H1 (cell line): Measurements from ENCODE around the gene FSD1L. TPM values are rescaled to one million over a fixed set of nuclear protein-coding genes. Genes with fewer than 3 reads are reported as not detected.

Experiments
- CTCF ChIA-PET: fragments of 300-600 bp; sonication (Branson Sonifier 250); formaldehyde crosslinking; loops from one replicate; lab custom pipeline; 2021; ENCODE audit not compliant: partially characterized antibody; lab: Charles Lee
- POLR2A ChIA-PET: fragments of 300-600 bp; sonication (Branson Sonifier 250); formaldehyde crosslinking; loops from one replicate; lab custom pipeline; 2021; ENCODE audit warnings: inconsistent platforms; ENCODE audit not compliant: partially characterized antibody; lab: Charles Lee
- DNase-seq, 2 experiments: peaks; one replicate each; pipeline versions ENCODE4 v3.0.0 to v3.0.0-alpha.2; 2010 to 2022; ENCODE audit warnings: low spot score in 2 of 2, low read depth in 1 of 2, mixed read lengths in 1 of 2
- FAIRE-seq: peaks from 2 replicates; lab custom pipeline; 2011; peaks lifted over from hg19 to GRCh38; lab: Jason Lieb, UNC
- H2AFZ ChIP-seq: 2 replicates; pipeline ENCODE4 v1.8.1; 2012; ENCODE audit warnings: low read length, inconsistent platforms
- H2AK5ac ChIP-seq: 2 replicates; pipeline ENCODE4 v1.6.1; 2013; ENCODE audit warnings: low read depth, low read length
- H2BK120ac ChIP-seq: replicated peaks from 2 replicates; pipeline ENCODE3; 2013; ENCODE audit warnings: low read depth, low read length, inconsistent platforms
- H2BK12ac ChIP-seq: 2 replicates; pipeline ENCODE4 v1.6.1; 2013; ENCODE audit warnings: low read depth, low read length
- H2BK15ac ChIP-seq: 2 replicates; pipeline ENCODE4 v1.6.1; 2013; ENCODE audit warnings: low read length
- H2BK20ac ChIP-seq: 2 replicates; pipeline ENCODE4 v1.6.1; 2013; ENCODE audit warnings: low read length
- H2BK5ac ChIP-seq: 2 replicates; pipeline ENCODE4 v1.6.1; 2013; ENCODE audit warnings: low read depth, low read length
- H3K14ac ChIP-seq: 2 replicates; pipeline ENCODE4 v1.6.1; 2013; ENCODE audit warnings: inconsistent platforms; ENCODE audit not compliant: insufficient read length
- H3K18ac ChIP-seq: 2 replicates; pipeline ENCODE4 v1.6.1; 2013; ENCODE audit warnings: low read length; ENCODE audit errors: extremely low read depth
- H3K23ac ChIP-seq: 2 replicates; pipeline ENCODE4 v1.6.1; 2013; ENCODE audit warnings: inconsistent platforms; ENCODE audit not compliant: insufficient read length
- H3K23me2 ChIP-seq: 2 replicates; pipeline ENCODE4 v1.6.1; 2013; ENCODE audit warnings: low read depth, low read length
- H3K27ac ChIP-seq: 2 replicates; pipeline ENCODE4 v1.6.1; 2011; ENCODE audit warnings: low read depth, low read length, inconsistent platforms
- H3K27me3 ChIP-seq, 4 experiments: replicated peaks in 1 of 4; 1 replicate in 1 of 4; 2 replicates in 3 of 4; pipeline versions ENCODE4 v1.6.1 to v1.8.1; 2011 to 2013; ENCODE audit warnings: low read length in 3 of 4, mild to moderate bottlenecking in 3 of 4, inconsistent platforms in 2 of 4, mixed read lengths in 2 of 4, moderate library complexity in 1 of 4; ENCODE audit not compliant: control insufficient read depth in 3 of 4, insufficient read depth in 3 of 4; ENCODE audit errors: extremely low read depth in 1 of 4
- H3K36me3 ChIP-seq, 4 experiments: 2 replicates each; pipeline versions ENCODE4 v1.6.1 to v1.8.1; 2011 to 2013; ENCODE audit warnings: mild to moderate bottlenecking in 4 of 4, low read length in 3 of 4, moderate library complexity in 2 of 4, control low read depth in 1 of 4, inconsistent platforms in 1 of 4; ENCODE audit not compliant: insufficient read depth in 4 of 4, control insufficient read depth in 2 of 4
- H3K4ac ChIP-seq: replicated peaks from 2 replicates; pipeline ENCODE3; 2013; ENCODE audit warnings: low read length, low read depth, mixed read lengths, inconsistent platforms; ENCODE audit not compliant: insufficient read length
- H3K4me1 ChIP-seq, 4 experiments: replicated peaks in 1 of 4; 1 replicate in 1 of 4; 2 replicates in 3 of 4; pipeline versions ENCODE4 v1.6.1 to v1.8.1; 2011 to 2013; ENCODE audit warnings: low read length in 3 of 4, inconsistent platforms in 2 of 4, mixed read lengths in 1 of 4; ENCODE audit not compliant: insufficient read depth in 4 of 4, control insufficient read depth in 3 of 4
- H3K4me2 ChIP-seq, 2 experiments: 2 replicates each; pipeline versions ENCODE4 v1.6.1 to v1.8.1; 2011 to 2013; ENCODE audit warnings: low read depth in 2 of 2, low read length in 2 of 2, control low read depth in 1 of 2, inconsistent platforms in 1 of 2, mild to moderate bottlenecking in 1 of 2; ENCODE audit not compliant: insufficient read depth in 1 of 2
- H3K4me3 ChIP-seq, 4 experiments: fragments of 200-600, 300-600 bp in 1 of 4; sonication (generic), shearing (Covaris generic), sonication (Bioruptor Twin) in 1 of 4; 2 replicates each; pipeline versions ENCODE4 v1.5.1 to v1.8.1; 2011 to 2016; ENCODE audit warnings: low read length in 4 of 4, low read depth in 3 of 4, control low read depth in 2 of 4, inconsistent platforms in 2 of 4, mild to moderate bottlenecking in 2 of 4, mixed read lengths in 1 of 4, moderate library complexity in 1 of 4; ENCODE audit not compliant: insufficient read depth in 2 of 4; ENCODE audit errors: extremely low read depth in 1 of 4
- H3K56ac ChIP-seq: replicated peaks from 2 replicates; pipeline ENCODE3; 2013; ENCODE audit warnings: low read depth, mild to moderate bottlenecking, mixed read lengths, low read length, inconsistent platforms; ENCODE audit not compliant: insufficient read length
- H3K79me1 ChIP-seq: 2 replicates; pipeline ENCODE4 v1.6.1; 2013; ENCODE audit warnings: low read depth, low read length, control low read depth
- H3K79me2 ChIP-seq, 2 experiments: 2 replicates each; pipeline versions ENCODE4 v1.6.1 to v1.8.1; 2012 to 2013; ENCODE audit warnings: low read length in 2 of 2, mild to moderate bottlenecking in 2 of 2, inconsistent platforms in 1 of 2; ENCODE audit not compliant: insufficient read depth in 2 of 2, control insufficient read depth in 1 of 2
- H3K9ac ChIP-seq, 4 experiments: replicated peaks in 1 of 4; 1 replicate in 1 of 4; 2 replicates in 3 of 4; pipeline versions ENCODE4 v1.6.1 to v1.8.1; 2011 to 2013; ENCODE audit warnings: low read depth in 3 of 4, low read length in 3 of 4, control low read depth in 2 of 4, mild to moderate bottlenecking in 2 of 4, moderate library complexity in 2 of 4, inconsistent platforms in 1 of 4; ENCODE audit errors: extremely low read depth in 1 of 4
- H3K9me3 ChIP-seq, 2 experiments: 2 replicates each; pipeline versions ENCODE4 v1.6.1 to v1.8.1; 2012 to 2013; ENCODE audit warnings: mild to moderate bottlenecking in 2 of 2, moderate library complexity in 2 of 2, control low read depth in 1 of 2, inconsistent platforms in 1 of 2, low read depth in 1 of 2, low read length in 1 of 2, mixed read lengths in 1 of 2; ENCODE audit not compliant: insufficient read depth in 2 of 2
- H4K20me1 ChIP-seq, 2 experiments: replicated peaks in 1 of 2; 2 replicates each; pipeline versions ENCODE3 to v1.8.1; 2011 to 2013; ENCODE audit warnings: inconsistent platforms in 2 of 2, low read length in 2 of 2, mild to moderate bottlenecking in 1 of 2; ENCODE audit not compliant: insufficient read depth in 2 of 2, control insufficient read depth in 1 of 2
- H4K5ac ChIP-seq: 2 replicates; pipeline ENCODE4 v1.6.1; 2013; ENCODE audit warnings: low read length, low read depth, mixed read lengths, inconsistent platforms; ENCODE audit not compliant: insufficient read length
- H4K8ac ChIP-seq: 2 replicates; pipeline ENCODE4 v1.8.0; 2013; ENCODE audit warnings: mild to moderate bottlenecking, moderate library complexity, low read length, inconsistent platforms; ENCODE audit not compliant: insufficient read depth; ENCODE audit errors: extremely low read depth
- H4K91ac ChIP-seq: replicated peaks from 2 replicates; pipeline ENCODE3; 2013; ENCODE audit warnings: low read length, mixed read lengths, inconsistent platforms; ENCODE audit not compliant: insufficient read length
- BRCA1 ChIP-seq: IDR thresholded peaks from 2 replicates; pipeline ENCODE4 v1.6.1; 2012; ENCODE audit warnings: low read depth, low read length, improper control_type of control experiment
- CBX5 ChIP-seq: fragments of 300-800, 300-1000 bp; sonication (generic); IDR thresholded peaks from 2 replicates; pipeline ENCODE4 v1.7.1; 2016; ENCODE audit warnings: antibody characterized with exemption, low read length, low read depth
- CREB1 ChIP-seq: IDR thresholded peaks from 2 replicates; pipeline ENCODE4 v1.6.1; 2012; ENCODE audit warnings: inconsistent platforms
- FOSL1 ChIP-seq: IDR thresholded peaks from 2 replicates; pipeline ENCODE4 v1.6.1; 2011; ENCODE audit warnings: mild to moderate bottlenecking, low read depth, low read length, moderate library complexity; ENCODE audit not compliant: insufficient read depth
- MAFK ChIP-seq: IDR thresholded peaks from 2 replicates; pipeline ENCODE4 v1.6.1; 2012; ENCODE audit warnings: low read depth, mild to moderate bottlenecking, improper control_type of control experiment, low read length
- NRF1 ChIP-seq: IDR thresholded peaks from 2 replicates; pipeline ENCODE4 v1.6.1; 2011; ENCODE audit warnings: mild to moderate bottlenecking, low read depth, low read length, improper control_type of control experiment
- POU5F1 ChIP-seq: IDR thresholded peaks from 2 replicates; pipeline ENCODE4 v1.6.1; 2011; ENCODE audit warnings: low read depth, mild to moderate bottlenecking, low read length, moderate library complexity
- SIN3A ChIP-seq, 2 experiments: IDR thresholded peaks in 1 of 2; conservative IDR thresholded peaks in 1 of 2; 2 replicates each; pipeline ENCODE4 v1.6.1; 2011 to 2012; ENCODE audit warnings: low read length in 2 of 2, improper control_type of control experiment in 1 of 2, low read depth in 1 of 2, mild to moderate bottlenecking in 1 of 2
- SIRT6 ChIP-seq: IDR thresholded peaks from one replicate; pipeline ENCODE4 v1.7.1; 2012; ENCODE audit warnings: low read length, inconsistent platforms
- SIX5 ChIP-seq: IDR thresholded peaks from 2 replicates; pipeline ENCODE4 v1.6.1; 2011; ENCODE audit warnings: mild to moderate bottlenecking, low read depth, low read length
- WGBS, 2 experiments: shearing (Covaris generic) in 1 of 2; methylation state at CpG; one replicate each; pipeline versions ENCODE4 v1.1.6 to v1.1.7; 2013 to 2015; ENCODE audit warnings: low lambda C conversion rate in 2 of 2, mixed read lengths in 2 of 2, inconsistent platforms in 1 of 2, low coverage in 1 of 2, missing lambda C conversion rate in 1 of 2; ENCODE audit not compliant: insufficient replicate concordance in 2 of 2, insufficient coverage in 1 of 2, insufficient read length in 1 of 2; ENCODE audit errors: extremely low coverage in 1 of 2, missing lambda C conversion rate in 1 of 2; 5-methylcytosine and 5-hydroxymethylcytosine counted together
- polyA plus RNA-seq, 7 experiments: library from polyadenylated mRNA; depleted of rRNA in 3 of 7; stranded (reverse) in 5 of 7; unstranded in 2 of 7; fragments of >200 nt in 5 of 7; fragments of 200-250 nt in 2 of 7; gene quantifications; 1 replicate in 5 of 7; 2 replicates in 1 of 7; 4 replicates in 1 of 7; pipeline versions ENCODE4 v1.2.1 to v1.2.3, GENCODE V29; 2011 to 2013; ENCODE audit warnings: missing spikeins in 2 of 7, mixed read lengths in 2 of 7
- total RNA-seq: library from RNA; stranded (reverse); fragmentation: NEBNext Ultra II Directional; extraction: Animal tissue kit (Norgen Biotek cat#: 25700); gene quantifications from 2 replicates; pipeline ENCODE4 v1.2.1, GENCODE V29; 2021

The FSD1L gene
- total and polyA plus RNA-seq, 2 of the 8 experiments (the other 6 are each of a cell fraction or from before 2014, with no cell fraction given): 0.91 to 4.8 TPM

DNA sequence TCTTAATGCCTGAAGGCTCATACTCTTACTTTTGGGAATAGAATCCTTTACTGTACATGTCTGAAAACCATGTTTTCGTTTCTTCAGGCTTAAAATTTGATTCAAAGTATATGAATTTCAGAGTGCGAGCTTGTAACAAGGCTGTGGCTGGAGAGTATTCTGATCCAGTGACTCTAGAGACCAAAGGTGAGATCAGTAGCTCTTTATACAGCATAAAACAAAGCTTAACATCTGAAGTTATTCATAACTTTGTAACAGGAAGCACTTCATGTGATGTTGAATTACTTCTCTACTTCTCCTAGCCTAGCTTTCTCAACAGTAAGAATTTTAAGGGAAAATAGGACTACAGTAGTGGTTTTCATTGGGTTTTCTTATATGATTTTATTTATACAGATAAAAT lies 60.7 kb downstream of the FSD1L start:
- Histone ChIP-seq H3K23me2 (no peaks in the 10 kb centered on the region), H2AFZ (no peak overlapping the region), H4K91ac (no peak overlapping the region), H3K4me1 (no peaks in the 10 kb centered on the region), H2BK120ac (no peak overlapping the region), H4K20me1 (no peaks in the 10 kb centered on the region), H3K27me3 (no peaks in the 10 kb centered on the region), H4K5ac (no peak overlapping the region), H3K9me3 (no peaks in the 10 kb centered on the region), H3K9ac (no peak overlapping the region), H2AK5ac (no peak overlapping the region), H4K8ac (no peak overlapping the region), H3K4me2 (no peak overlapping the region), H2BK12ac (no peak overlapping the region), H2BK15ac (no peak overlapping the region), H3K4ac (no peak overlapping the region), H3K14ac (no peak overlapping the region), H3K23ac (no peak overlapping the region), H3K79me2 (no peaks in the 10 kb centered on the region), H3K27ac (no peak overlapping the region), H2BK5ac (no peak overlapping the region), H2BK20ac (no peak overlapping the region), H3K79me1 (no peaks in the 10 kb centered on the region), H3K18ac (no peak overlapping the region), H3K36me3 (no peaks in the 10 kb centered on the region; a peak in 2 of 8 replicates), H3K4me3 (no peak overlapping the region), H3K56ac (no peak overlapping the region)
- CTCF ChIA-PET: no interaction called here
- no peak for FAIRE-seq
- WGBS, 2 experiments: 88% methylated on average over 2 of the region's 2 CpGs; no CpG with 5 or more reads in 1 of the 2 experiments
- DNase-seq: no peak
- POLR2A ChIA-PET: no interaction called here
- TF ChIP-seq BRCA1 (no peak), CREB1 (no peak), MAFK (no peak), POU5F1 (no peak), NRF1 (no peak), SIX5 (no peak), CBX5 (no peak), SIRT6 (no peak), SIN3A (conservative IDR thresholded peaks at IDR 0.05 in 1 of 2, IDR thresholded peaks at IDR 0.05 in 1 of 2; ENCODE audit: low read depth in 1 of 2, low read length in 2 of 2) (no peak), FOSL1 (no peak)
